ENCODE data around the gene SULT2B1. TPM values are rescaled to one million over a fixed set of nuclear protein-coding genes. Genes with fewer than 3 reads are reported as not detected.

Gene SULT2B1
- total RNA-seq, 2 donors from 2014 or later: 0.35 to 2.4 TPM

- H3K9ac ChIP-seq (ENCODE audit: extremely low read depth, low read length, poor library complexity, severe bottlenecking): no peak overlapping the region
- peak overlapping the region; percentile 76 for H3K4me3 Mint-ChIP-seq
- no peaks in the 10 kb centered on the region for H3K9me3 Mint-ChIP-seq
- H3K27me3 Mint-ChIP-seq (ENCODE audit: insufficient read depth): peaks cover 19% of the 10 kb centered on the region
- H3K4me1 ChIP-seq (ENCODE audit: control insufficient read depth, insufficient read depth, low read length): no peaks in the 10 kb centered on the region
- no peaks in the 10 kb centered on the region for H3K27me3 ChIP-seq (ENCODE audit: control insufficient read depth, insufficient read depth, low read length, poor library complexity, severe bottlenecking)
- peaks cover 12% of the 10 kb centered on the region for H3K4me1 Mint-ChIP-seq
- no peak overlapping the region for H3K27ac ChIP-seq (ENCODE audit: low read depth, low read length)
- no peak overlapping the region for H3K27ac Mint-ChIP-seq
- no peak for TF ChIP-seq CTCF (conservative IDR thresholded peaks at IDR 0.05)
- peaks cover 19% of the 10 kb centered on the region for H3K36me3 Mint-ChIP-seq (ENCODE audit: low read depth)
- DNase-seq: no peak
- 67 to 87% methylated on average over 3 to 4 of the region's 4 CpGs for WGBS, 2 experiments (ENCODE audit: insufficient coverage in 1 of 2, insufficient read length in 1 of 2)
- peak overlapping the region; percentile 86 for H3K4me3 ChIP-seq (ENCODE audit: low read length)
- no peaks in the 10 kb centered on the region for H3K36me3 ChIP-seq (ENCODE audit: control insufficient read depth, insufficient read depth, low read length)
- H3K9me3 ChIP-seq (ENCODE audit: control insufficient read depth, low read length): no peaks in the 10 kb centered on the region
Observed at GRCh38 chr19:48644355-48644754, 92.4 kb downstream of the SULT2B1 start.

- Mint-ChIP-seq H3K27ac (peak overlapping the region; percentile 87), H3K4me1 (peaks cover 8% of the 10 kb centered on the region), H3K9me3 (no peaks in the 10 kb centered on the region), H3K27me3 (ENCODE audit: insufficient read depth) (peaks cover 12% of the 10 kb centered on the region), H3K36me3 (ENCODE audit: low read depth) (peaks cover 15% of the 10 kb centered on the region), H3K4me3 (peak overlapping the region; percentile 76)
- Histone ChIP-seq H3K27ac (ENCODE audit: low read depth, low read length) (no peak overlapping the region), H3K9ac (ENCODE audit: extremely low read depth, low read length, poor library complexity, severe bottlenecking) (peak overlapping the region; percentile 40), H3K36me3 (ENCODE audit: control insufficient read depth, insufficient read depth, low read length) (no peaks in the 10 kb centered on the region), H3K4me3 (ENCODE audit: low read length) (peak overlapping the region; percentile 86), H3K9me3 (ENCODE audit: control insufficient read depth, low read length) (no peaks in the 10 kb centered on the region), H3K4me1 (ENCODE audit: control insufficient read depth, insufficient read depth, low read length) (no peaks in the 10 kb centered on the region), H3K27me3 (ENCODE audit: control insufficient read depth, insufficient read depth, low read length, poor library complexity, severe bottlenecking) (no peaks in the 10 kb centered on the region)
- 0 to 4% methylated on average over 9 to 23 of the region's 25 CpGs for WGBS, 2 experiments (ENCODE audit: insufficient coverage in 1 of 2, insufficient read length in 1 of 2)
- no peak for TF ChIP-seq CTCF (conservative IDR thresholded peaks at IDR 0.05)
- DNase-seq: peak; percentile 90
Observed at GRCh38 chr19:48644839-48645619, 93.1 kb downstream of the SULT2B1 start.

GRCh38 chr19:48645620-48646000 lies 93.6 kb downstream of the SULT2B1 start:
- Mint-ChIP-seq H3K27ac (peak overlapping the region; percentile 87), H3K27me3 (ENCODE audit: insufficient read depth) (peaks cover 8% of the 10 kb centered on the region), H3K9me3 (no peaks in the 10 kb centered on the region), H3K4me1 (peaks cover 7% of the 10 kb centered on the region), H3K36me3 (ENCODE audit: low read depth) (peaks cover 14% of the 10 kb centered on the region), H3K4me3 (peak overlapping the region; percentile 76)
- peak overlapping the region; percentile 58 for H3K27ac ChIP-seq (ENCODE audit: low read depth, low read length)
- peak; percentile 83 for DNase-seq
- H3K9ac ChIP-seq (ENCODE audit: extremely low read depth, low read length, poor library complexity, severe bottlenecking): peak overlapping the region; percentile 40
- no peaks in the 10 kb centered on the region for H3K9me3 ChIP-seq (ENCODE audit: control insufficient read depth, low read length)
- no peaks in the 10 kb centered on the region for H3K27me3 ChIP-seq (ENCODE audit: control insufficient read depth, insufficient read depth, low read length, poor library complexity, severe bottlenecking)
- H3K4me1 ChIP-seq (ENCODE audit: control insufficient read depth, insufficient read depth, low read length): no peaks in the 10 kb centered on the region
- peak overlapping the region; percentile 86 for H3K4me3 ChIP-seq (ENCODE audit: low read length)
- 0 to 1% methylated on average over 6 of the region's 6 CpGs for WGBS, 2 experiments (ENCODE audit: insufficient coverage in 1 of 2, insufficient read length in 1 of 2)
- TF ChIP-seq CTCF (conservative IDR thresholded peaks at IDR 0.05): no peak
- H3K36me3 ChIP-seq (ENCODE audit: control insufficient read depth, insufficient read depth, low read length): no peaks in the 10 kb centered on the region
